HepG2 (cell line): ENCODE data around the gene ELAVL3. TPM values are rescaled to one million over a fixed set of nuclear protein-coding genes. Genes with fewer than 3 reads are reported as not detected.

Experiments used
- ATAC-seq: fragments of 200-7000 bp; cut with Tn5 transposase; 3 replicates; pipeline ENCODE4 v1.9.1; 2020; ENCODE audit warnings: mild to moderate bottlenecking, moderate library complexity
- BruUV-seq: library from RNA; stranded (reverse); fragments of 400-500 nt; replicated peaks from 2 replicates; lab custom pipeline; 2021; lab: Mats Ljungman, UMichigan
- CTCF ChIA-PET: fragments of 300-600 bp; formaldehyde crosslinking; extraction: SDS; loops from one replicate; lab custom pipeline; 2021; ENCODE audit warnings: low total read pairs, inconsistent platforms, low intra/inter-chr PET ratio; lab: Yijun Ruan, JAX
- POLR2A ChIA-PET: fragments of 350-600 bp; sonication (Branson Sonifier 250); formaldehyde crosslinking; loops from one replicate; lab custom pipeline; 2020; ENCODE audit warnings: antibody characterized with exemption, inconsistent platforms; lab: Yijun Ruan, JAX
- DNase-seq: peaks from one replicate; pipeline ENCODE4 v3.0.0-alpha.2; 2015; ENCODE audit warnings: low spot score
- FAIRE-seq: peaks from 3 replicates; lab custom pipeline; 2011; peaks lifted over from hg19 to GRCh38; lab: Jason Lieb, UNC
- H2AFZ ChIP-seq: one replicate; pipeline ENCODE4 v1.6.1; 2011; ENCODE audit warnings: low read length, inconsistent platforms
- H3K27ac ChIP-seq: fragments of 300-600 bp; 3 replicates; pipeline ENCODE4 v1.8.0; 2011; ENCODE audit warnings: mixed run types, mild to moderate bottlenecking, mixed read lengths, low read length, inconsistent platforms; ENCODE audit not compliant: insufficient read depth; ENCODE audit errors: extremely low read length
- H3K27me3 ChIP-seq, 2 experiments: fragments of 200-600 bp in 1 of 2; 2 replicates in 1 of 2; 3 replicates in 1 of 2; pipeline versions ENCODE4 v1.6.0 to v1.8.0; 2011; ENCODE audit warnings: low read length in 2 of 2, mild to moderate bottlenecking in 2 of 2, moderate library complexity in 2 of 2, inconsistent platforms in 1 of 2; ENCODE audit not compliant: insufficient read depth in 2 of 2, control insufficient read depth in 1 of 2
- H3K36me3 ChIP-seq, 2 experiments: fragments of 200-600 bp in 1 of 2; replicated peaks in 1 of 2; 2 replicates in 1 of 2; 3 replicates in 1 of 2; pipeline versions ENCODE4 v1.5.1 to v1.8.0; 2011; ENCODE audit warnings: low read length in 2 of 2, inconsistent platforms in 1 of 2; ENCODE audit not compliant: insufficient read depth in 2 of 2, control insufficient read depth in 1 of 2
- H3K4me1 ChIP-seq: 2 replicates; pipeline ENCODE4 v1.5.1; 2012; ENCODE audit warnings: low read length, inconsistent platforms; ENCODE audit not compliant: insufficient read depth
- H3K4me2 ChIP-seq: 2 replicates; pipeline ENCODE4 v1.6.0; 2011; ENCODE audit warnings: low read depth, low read length, inconsistent platforms
- H3K4me3 ChIP-seq, 3 experiments: fragments of 200-600 bp in 1 of 3; sonication (generic), shearing (Covaris generic) in 1 of 3; replicated peaks in 1 of 3; 2 replicates each; pipeline ENCODE4 v1.5.1; 2011 to 2016; ENCODE audit warnings: low read length in 3 of 3, inconsistent platforms in 2 of 3, low read depth in 2 of 3, mild to moderate bottlenecking in 2 of 3, control low read depth in 1 of 3, mixed read lengths in 1 of 3; ENCODE audit not compliant: insufficient read depth in 1 of 3
- H3K79me2 ChIP-seq: one replicate; pipeline ENCODE4 v1.6.1; 2011; ENCODE audit warnings: low read length, inconsistent platforms; ENCODE audit not compliant: insufficient read depth
- H3K9ac ChIP-seq: 2 replicates; pipeline ENCODE4 v1.6.0; 2011; ENCODE audit warnings: mild to moderate bottlenecking, low read depth, low read length, inconsistent platforms; ENCODE audit not compliant: insufficient read depth
- H3K9me3 ChIP-seq: 2 replicates; pipeline ENCODE4 v1.5.1; 2012; ENCODE audit warnings: mild to moderate bottlenecking, low read length
- H4K20me1 ChIP-seq: 2 replicates; pipeline ENCODE4 v1.6.0; 2011; ENCODE audit warnings: inconsistent platforms, mild to moderate bottlenecking, low read length, moderate library complexity; ENCODE audit not compliant: insufficient read depth
- EEA1 ChIP-seq: sonication (generic); formaldehyde crosslinking; IDR thresholded peaks from 2 replicates; pipeline ENCODE4 v1.5.1; 2020; ENCODE audit warnings: mild to moderate bottlenecking, missing genetic modification reagents, borderline replicate concordance
- HES4 ChIP-seq: sonication (generic); formaldehyde crosslinking; IDR thresholded peaks from 2 replicates; pipeline ENCODE4 v1.9.0; 2021; ENCODE audit warnings: mild to moderate bottlenecking, missing genetic modification reagents, borderline replicate concordance
- POLR2G ChIP-seq: fragments of 200-400 bp; formaldehyde crosslinking; IDR thresholded peaks from 2 replicates; pipeline ENCODE4 v1.6.1; 2018; ENCODE audit warnings: mild to moderate bottlenecking, low read depth, low read length, moderate library complexity
- PRDM15 ChIP-seq: sonication (generic); formaldehyde crosslinking; IDR thresholded peaks from 2 replicates; pipeline ENCODE4 v1.4.0; 2020; ENCODE audit warnings: missing genetic modification reagents
- SIX1 ChIP-seq: sonication (generic); formaldehyde crosslinking; IDR thresholded peaks from 2 replicates; pipeline ENCODE4 v1.4.0; 2020; ENCODE audit warnings: missing genetic modification reagents, borderline replicate concordance
- TEAD3 ChIP-seq: optimal IDR thresholded peaks from 2 replicates; pipeline ENCODE3; 2016; ENCODE audit warnings: borderline replicate concordance
- TSC22D2 ChIP-seq: sonication (generic); formaldehyde crosslinking; IDR thresholded peaks from 2 replicates; pipeline ENCODE4 v1.5.1; 2020; ENCODE audit warnings: missing genetic modification reagents, mild to moderate bottlenecking, borderline replicate concordance
- YEATS2 ChIP-seq: sonication (generic); formaldehyde crosslinking; IDR thresholded peaks from 2 replicates; pipeline ENCODE4 v1.4.0; 2020; ENCODE audit warnings: missing genetic modification reagents, borderline replicate concordance
- WGBS: methylation state at CpG from one replicate; pipeline ENCODE4 v1.1.6; 2017; ENCODE audit warnings: low lambda C conversion rate; 5-methylcytosine and 5-hydroxymethylcytosine counted together
- in situ Hi-C: cut with HindIII; loops from 2 replicates; pipeline ENCODE4 v1.10.0; 2017; ENCODE audit warnings: low pct_unique_long_range_greater_than_20kb; ENCODE audit not compliant: extremely low pct_ligation_motif_present
- intact Hi-C: fragments of 100-400 bp; cut with micrococcal nuclease; formaldehyde crosslinking; loops from one replicate; pipeline ENCODE4 v1.10.0; 2022; ENCODE audit not compliant: unreplicated experiment
- polyA plus RNA-seq, 8 experiments: library from polyadenylated mRNA; depleted of rRNA in 3 of 8; stranded (reverse) in 7 of 8; unstranded in 1 of 8; fragments of >200 nt; fragmentation: Illumina TruSeq in 4 of 8; extraction: Trizol in 4 of 8; gene quantifications; 2 replicates each; pipeline versions ENCODE4 v1.2.1 to v1.2.3, GENCODE V29; 2011 to 2016; ENCODE audit warnings: low read depth in 4 of 8, missing spikeins in 1 of 8, mixed read lengths in 1 of 8; ENCODE audit not compliant: insufficient read depth in 1 of 8
- total RNA-seq, 5 experiments: library from RNA; depleted of rRNA; stranded (reverse); fragments of >200 nt; fragmentation: Illumina TruSeq; extraction: Trizol; gene quantifications; 2 replicates each; pipeline ENCODE4 v1.2.3, GENCODE V29; 2016; ENCODE audit warnings: low read depth in 1 of 5
- TF ChIP-seq, protein P1 (sequence below), 2 experiments: fragments of 450-650 bp in 1 of 2; sonication (generic) in 1 of 2; formaldehyde crosslinking in 1 of 2; IDR thresholded peaks; 2 replicates each; pipeline versions ENCODE4 v1.6.1 to v1.8.0; 2016 to 2022; ENCODE audit warnings: antibody characterized with exemption in 1 of 2, mild to moderate bottlenecking in 1 of 2, missing genetic modification reagents in 1 of 2

Gene ELAVL3
- total and polyA plus RNA-seq, 2 of the 13 experiments (the other 11 are each of a cell fraction or from before 2014, with no cell fraction given), result 0.03 TPM; not detected in 1

GRCh38 chr19:11457831-11458230 lies 23.0 kb downstream of the ELAVL3 start (continued):
- TF ChIP-seq, protein P1, sequence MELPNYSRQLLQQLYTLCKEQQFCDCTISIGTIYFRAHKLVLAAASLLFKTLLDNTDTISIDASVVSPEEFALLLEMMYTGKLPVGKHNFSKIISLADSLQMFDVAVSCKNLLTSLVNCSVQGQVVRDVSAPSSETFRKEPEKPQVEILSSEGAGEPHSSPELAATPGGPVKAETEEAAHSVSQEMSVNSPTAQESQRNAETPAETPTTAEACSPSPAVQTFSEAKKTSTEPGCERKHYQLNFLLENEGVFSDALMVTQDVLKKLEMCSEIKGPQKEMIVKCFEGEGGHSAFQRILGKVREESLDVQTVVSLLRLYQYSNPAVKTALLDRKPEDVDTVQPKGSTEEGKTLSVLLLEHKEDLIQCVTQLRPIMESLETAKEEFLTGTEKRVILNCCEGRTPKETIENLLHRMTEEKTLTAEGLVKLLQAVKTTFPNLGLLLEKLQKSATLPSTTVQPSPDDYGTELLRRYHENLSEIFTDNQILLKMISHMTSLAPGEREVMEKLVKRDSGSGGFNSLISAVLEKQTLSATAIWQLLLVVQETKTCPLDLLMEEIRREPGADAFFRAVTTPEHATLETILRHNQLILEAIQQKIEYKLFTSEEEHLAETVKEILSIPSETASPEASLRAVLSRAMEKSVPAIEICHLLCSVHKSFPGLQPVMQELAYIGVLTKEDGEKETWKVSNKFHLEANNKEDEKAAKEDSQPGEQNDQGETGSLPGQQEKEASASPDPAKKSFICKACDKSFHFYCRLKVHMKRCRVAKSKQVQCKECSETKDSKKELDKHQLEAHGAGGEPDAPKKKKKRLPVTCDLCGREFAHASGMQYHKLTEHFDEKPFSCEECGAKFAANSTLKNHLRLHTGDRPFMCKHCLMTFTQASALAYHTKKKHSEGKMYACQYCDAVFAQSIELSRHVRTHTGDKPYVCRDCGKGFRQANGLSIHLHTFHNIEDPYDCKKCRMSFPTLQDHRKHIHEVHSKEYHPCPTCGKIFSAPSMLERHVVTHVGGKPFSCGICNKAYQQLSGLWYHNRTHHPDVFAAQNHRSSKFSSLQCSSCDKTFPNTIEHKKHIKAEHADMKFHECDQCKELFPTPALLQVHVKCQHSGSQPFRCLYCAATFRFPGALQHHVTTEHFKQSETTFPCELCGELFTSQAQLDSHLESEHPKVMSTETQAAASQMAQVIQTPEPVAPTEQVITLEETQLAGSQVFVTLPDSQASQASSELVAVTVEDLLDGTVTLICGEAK (IDR thresholded peaks at IDR 0.05), result no peak
- TF ChIP-seq, protein P1 (CRISPR knock-in tag; IDR thresholded peaks at IDR 0.05), result no peak

- DNase-seq (no peak), FAIRE-seq (no peak), ATAC-seq (peak; percentile 15; the same call in 2 of the 3 replicates)
- H3K27me3 ChIP-seq, result peaks cover 1 to 12% of the 10 kb centered on the region in 2 experiments; a peak in 2 of 5 replicates
- no peak overlapping the region for H3K4me2 ChIP-seq
- no peaks in the 10 kb centered on the region for H4K20me1 ChIP-seq
- in situ Hi-C loops, result loop anchor here (10.0 kb wide), 1 partner anchor 172 kb away; no protein-coding TSS in a partner anchor
- ChIA-PET POLR2A (no interaction called here), CTCF (no interaction called here)
- WGBS, result 8% methylated on average over 2 of the region's 18 CpGs
- no peak overlapping the region for H3K4me3 ChIP-seq
- no peaks in the 10 kb centered on the region for H3K79me2 ChIP-seq
- no peak overlapping the region for H3K27ac ChIP-seq
- intact Hi-C loops, result no loop called here
- H3K36me3 ChIP-seq, result no peaks in the 10 kb centered on the region
- H3K9ac ChIP-seq, result no peak overlapping the region
- no peak overlapping the region for H2AFZ ChIP-seq
- H3K9me3 ChIP-seq, result no peaks in the 10 kb centered on the region
- BruUV-seq, result no TSS peak
- H3K4me1 ChIP-seq, result peaks cover 18% of the 10 kb centered on the region
- TF ChIP-seq YEATS2 (CRISPR knock-in tag), result no peak
- no peak for TF ChIP-seq POLR2G
- TF ChIP-seq SIX1 (CRISPR knock-in tag), result no peak
- no peak for TF ChIP-seq TSC22D2 (CRISPR knock-in tag)
- TF ChIP-seq EEA1 (CRISPR knock-in tag), result no peak
- no peak for TF ChIP-seq HES4 (CRISPR knock-in tag)
- no peak for TF ChIP-seq TEAD3 (CRISPR knock-in tag)
- no peak for TF ChIP-seq PRDM15 (CRISPR knock-in tag)
These were observed 23.7 kb downstream of the ELAVL3 start for GRCh38 chr19:11457115-11457514.
